Progenitor cell of endocrine pancreas (in vitro differentiated cells): ENCODE results near the gene MARCHF6. TPM values are rescaled to one million over a fixed set of nuclear protein-coding genes. Genes with fewer than 3 reads are reported as not detected.

ENCODE experiments used
- DNase-seq: peaks from one replicate; pipeline ENCODE4 v3.0.0; 2021; ENCODE audit warnings: low spot score; ENCODE audit not compliant: unreplicated experiment
- H3K27ac Mint-ChIP-seq: 2 replicates; pipeline ENCODE4 v1.8.0; 2021; ENCODE audit warnings: mild to moderate bottlenecking, moderate library complexity, mixed read lengths
- H3K27me3 Mint-ChIP-seq: 2 replicates; pipeline ENCODE4 v1.8.0; 2021; ENCODE audit warnings: mixed read lengths
- H3K36me3 Mint-ChIP-seq: 2 replicates; pipeline ENCODE4 v1.8.0; 2022; ENCODE audit warnings: mixed read lengths; ENCODE audit not compliant: insufficient read depth
- H3K4me1 Mint-ChIP-seq: 2 replicates; pipeline ENCODE4 v1.8.0; 2021; ENCODE audit warnings: low read depth, mixed read lengths
- H3K4me3 Mint-ChIP-seq: 2 replicates; pipeline ENCODE4 v1.8.0; 2021; ENCODE audit warnings: low read depth, mild to moderate bottlenecking, moderate library complexity, mixed read lengths
- H3K9me3 Mint-ChIP-seq: 2 replicates; pipeline ENCODE4 v1.8.0; 2021; ENCODE audit warnings: low read depth, mixed read lengths
- total RNA-seq: library from RNA; stranded (reverse); gene quantifications from 2 replicates; pipeline ENCODE4 v1.2.1, GENCODE V29; 2021
- TF ChIP-seq, protein P1 (sequence below): fragments of 200-600 bp; sonication (generic); IDR thresholded peaks from one replicate; pipeline ENCODE4 v1.5.0; 2021; ENCODE audit warnings: antibody characterized with exemption, mild to moderate bottlenecking; ENCODE audit not compliant: unreplicated experiment

MARCHF6 gene
- total RNA-seq, 1 donor from 2014 or later: 239 TPM

DNA sequence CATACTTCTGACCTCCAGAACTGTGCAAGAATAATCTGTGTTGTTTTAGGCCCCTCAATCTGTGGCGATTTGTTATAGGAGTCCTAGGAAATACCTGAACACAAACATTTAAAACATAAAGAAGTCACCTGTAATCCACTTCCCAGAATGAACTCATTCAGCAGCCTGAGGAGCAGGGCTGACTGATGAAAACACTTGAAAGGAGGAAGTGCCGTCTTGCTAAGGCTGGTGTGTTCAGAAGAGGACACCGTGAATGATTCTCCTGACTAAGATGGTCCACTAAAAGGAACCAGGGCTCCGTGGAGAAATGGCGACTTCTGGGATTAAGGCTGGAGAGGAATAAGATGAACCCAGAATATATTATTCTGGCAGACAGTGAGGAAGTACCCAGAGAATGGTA is 18.7 kb upstream of the MARCHF6 start:
- Mint-ChIP-seq H3K27ac (peak overlapping the region; percentile 23), H3K27me3 (peaks cover 58% of the 10 kb centered on the region)

DNA sequence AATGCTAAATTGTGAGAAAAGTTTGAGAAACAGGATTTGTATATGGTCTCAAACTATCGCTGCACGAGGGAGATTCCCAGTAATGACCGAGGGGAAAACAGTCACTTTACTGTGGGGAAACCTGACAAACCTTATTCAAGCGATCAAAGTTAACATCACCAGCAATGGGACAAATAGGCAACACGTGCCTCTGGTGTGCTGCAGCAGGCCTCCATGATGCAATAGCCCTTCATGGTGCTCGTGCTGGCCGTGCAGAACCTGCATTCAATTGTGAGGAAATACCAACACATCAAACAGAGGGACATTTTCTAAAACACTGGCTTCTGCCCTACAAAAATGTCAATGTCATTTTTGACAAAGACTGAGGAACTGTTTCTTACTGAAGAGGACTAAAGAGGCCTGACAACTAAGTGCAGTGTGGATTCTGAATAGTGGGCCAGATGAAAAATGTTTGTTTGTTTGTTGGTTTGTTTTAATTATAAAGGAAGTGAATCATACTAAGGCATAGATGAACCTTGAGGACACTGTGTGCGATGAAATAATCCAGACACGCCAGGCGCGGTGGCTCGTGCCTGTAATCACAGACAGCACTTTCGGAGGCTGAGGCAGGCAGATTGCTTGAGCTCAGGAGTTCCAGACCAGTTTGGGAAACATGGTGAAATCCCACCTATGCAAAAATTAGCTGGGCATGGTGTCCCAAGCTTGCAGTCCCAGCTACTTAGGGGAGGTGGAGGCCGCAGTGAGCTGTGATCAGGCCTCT is 17.6 kb upstream of the MARCHF6 start:
- Mint-ChIP-seq H3K27me3 (peaks cover 48% of the 10 kb centered on the region), H3K27ac (no peak overlapping the region), H3K9me3 (no peaks in the 10 kb centered on the region), H3K36me3 (no peaks in the 10 kb centered on the region), H3K4me1 (peaks cover 10% of the 10 kb centered on the region), H3K4me3 (no peak overlapping the region)
- TF ChIP-seq, protein P1, sequence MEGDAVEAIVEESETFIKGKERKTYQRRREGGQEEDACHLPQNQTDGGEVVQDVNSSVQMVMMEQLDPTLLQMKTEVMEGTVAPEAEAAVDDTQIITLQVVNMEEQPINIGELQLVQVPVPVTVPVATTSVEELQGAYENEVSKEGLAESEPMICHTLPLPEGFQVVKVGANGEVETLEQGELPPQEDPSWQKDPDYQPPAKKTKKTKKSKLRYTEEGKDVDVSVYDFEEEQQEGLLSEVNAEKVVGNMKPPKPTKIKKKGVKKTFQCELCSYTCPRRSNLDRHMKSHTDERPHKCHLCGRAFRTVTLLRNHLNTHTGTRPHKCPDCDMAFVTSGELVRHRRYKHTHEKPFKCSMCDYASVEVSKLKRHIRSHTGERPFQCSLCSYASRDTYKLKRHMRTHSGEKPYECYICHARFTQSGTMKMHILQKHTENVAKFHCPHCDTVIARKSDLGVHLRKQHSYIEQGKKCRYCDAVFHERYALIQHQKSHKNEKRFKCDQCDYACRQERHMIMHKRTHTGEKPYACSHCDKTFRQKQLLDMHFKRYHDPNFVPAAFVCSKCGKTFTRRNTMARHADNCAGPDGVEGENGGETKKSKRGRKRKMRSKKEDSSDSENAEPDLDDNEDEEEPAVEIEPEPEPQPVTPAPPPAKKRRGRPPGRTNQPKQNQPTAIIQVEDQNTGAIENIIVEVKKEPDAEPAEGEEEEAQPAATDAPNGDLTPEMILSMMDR: no peak
- no peak for DNase-seq

More for the DNA sequence above, 18.7 kb upstream of the MARCHF6 start:
- H3K9me3 Mint-ChIP-seq: no peaks in the 10 kb centered on the region
- TF ChIP-seq, protein P1: no peak
- no peak overlapping the region for H3K4me3 Mint-ChIP-seq
- H3K4me1 Mint-ChIP-seq: peaks cover 10% of the 10 kb centered on the region
- no peak for DNase-seq
- no peaks in the 10 kb centered on the region for H3K36me3 Mint-ChIP-seq

DNA sequence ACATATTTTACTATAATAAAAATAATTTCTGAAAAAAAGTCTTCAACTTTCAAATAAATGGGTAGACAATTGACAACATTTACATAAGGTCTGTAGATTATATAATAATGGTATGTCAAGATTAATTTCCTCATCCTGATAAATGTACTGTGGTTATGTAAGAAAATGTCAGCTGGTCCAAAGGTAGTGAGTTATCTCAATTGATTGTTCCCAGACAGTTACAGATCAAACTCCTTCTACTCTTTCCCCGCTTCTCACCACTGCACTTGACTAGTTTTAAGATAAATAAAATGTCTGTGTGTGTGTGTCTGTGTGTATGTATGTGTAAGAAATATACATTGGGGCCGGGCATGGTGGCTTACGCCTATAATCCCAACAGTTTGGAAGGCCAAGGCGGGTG is 16.4 kb upstream of the MARCHF6 start:
- Mint-ChIP-seq H3K9me3 (no peaks in the 10 kb centered on the region), H3K36me3 (no peaks in the 10 kb centered on the region), H3K27me3 (peaks cover 36% of the 10 kb centered on the region), H3K4me1 (peaks cover 4% of the 10 kb centered on the region), H3K4me3 (no peak overlapping the region), H3K27ac (no peak overlapping the region)
- TF ChIP-seq, protein P1: no peak
- no peak for DNase-seq

DNA sequence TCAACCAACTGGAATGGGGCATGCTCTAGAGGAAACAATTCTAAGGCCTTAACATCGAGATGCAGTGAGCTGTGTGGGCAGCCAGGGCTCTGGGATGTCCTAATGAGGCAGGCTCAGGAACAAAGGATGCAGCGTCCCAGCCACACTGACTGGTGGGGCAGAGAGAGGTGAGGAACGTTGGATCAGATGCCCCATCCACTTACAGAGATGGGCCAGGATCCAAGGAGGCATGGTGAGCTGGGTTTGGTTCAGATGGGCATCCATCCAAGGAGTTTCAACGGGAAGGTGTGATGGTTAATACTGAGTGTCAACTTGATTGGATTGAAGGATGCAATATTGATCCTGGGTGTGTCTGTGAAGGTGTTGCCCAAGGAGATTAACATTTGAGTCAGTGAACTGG is 15.5 kb upstream of the MARCHF6 start:
- peaks cover 27% of the 10 kb centered on the region for H3K27me3 Mint-ChIP-seq
- no peaks in the 10 kb centered on the region for H3K9me3 Mint-ChIP-seq
- TF ChIP-seq, protein P1: no peak
- H3K4me1 Mint-ChIP-seq: peaks cover 4% of the 10 kb centered on the region
- no peaks in the 10 kb centered on the region for H3K36me3 Mint-ChIP-seq
- no peak overlapping the region for H3K4me3 Mint-ChIP-seq
- no peak for DNase-seq
- H3K27ac Mint-ChIP-seq: no peak overlapping the region

DNA sequence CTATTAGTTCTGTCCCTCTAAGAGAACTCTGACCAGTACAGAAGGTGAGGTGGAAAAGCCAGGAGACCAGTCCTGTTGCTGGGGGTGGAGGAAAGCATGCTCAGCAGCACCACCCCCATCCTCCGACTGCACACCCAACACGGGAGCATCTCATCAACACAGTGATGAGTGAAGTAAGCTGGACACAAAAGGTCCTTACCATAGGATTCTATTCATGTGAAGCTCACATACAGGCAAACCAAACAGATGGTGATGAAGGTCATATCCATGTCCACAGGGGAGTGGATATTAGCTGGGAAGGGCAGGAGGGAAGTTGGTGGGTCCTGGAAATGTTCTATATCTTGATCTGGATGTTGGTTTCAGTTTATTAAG is 14.8 kb upstream of the MARCHF6 start:
- Mint-ChIP-seq H3K4me1 (no peaks in the 10 kb centered on the region), H3K27me3 (peaks cover 20% of the 10 kb centered on the region), H3K36me3 (no peaks in the 10 kb centered on the region), H3K4me3 (no peak overlapping the region), H3K9me3 (no peaks in the 10 kb centered on the region), H3K27ac (no peak overlapping the region)
- TF ChIP-seq, protein P1: no peak
- no peak for DNase-seq
